COLO668 (cell line): Measurements from ENCODE around the gene ZNF546.
A peak's percentile ranks its signal among the peaks of the same experiment; 100 is the strongest.
"Not testable (repeated sequence)": the region's sequence is repeated elsewhere in the genome, so short reads cannot be mapped to it uniquely, and the experiment has no call there.

Experiments used
- DNase-seq: peaks from one replicate; lab custom pipeline; 2025; ENCODE audit not compliant: unreplicated experiment; lab: John Stamatoyannopoulos, UW

ZNF546 gene

DNA sequence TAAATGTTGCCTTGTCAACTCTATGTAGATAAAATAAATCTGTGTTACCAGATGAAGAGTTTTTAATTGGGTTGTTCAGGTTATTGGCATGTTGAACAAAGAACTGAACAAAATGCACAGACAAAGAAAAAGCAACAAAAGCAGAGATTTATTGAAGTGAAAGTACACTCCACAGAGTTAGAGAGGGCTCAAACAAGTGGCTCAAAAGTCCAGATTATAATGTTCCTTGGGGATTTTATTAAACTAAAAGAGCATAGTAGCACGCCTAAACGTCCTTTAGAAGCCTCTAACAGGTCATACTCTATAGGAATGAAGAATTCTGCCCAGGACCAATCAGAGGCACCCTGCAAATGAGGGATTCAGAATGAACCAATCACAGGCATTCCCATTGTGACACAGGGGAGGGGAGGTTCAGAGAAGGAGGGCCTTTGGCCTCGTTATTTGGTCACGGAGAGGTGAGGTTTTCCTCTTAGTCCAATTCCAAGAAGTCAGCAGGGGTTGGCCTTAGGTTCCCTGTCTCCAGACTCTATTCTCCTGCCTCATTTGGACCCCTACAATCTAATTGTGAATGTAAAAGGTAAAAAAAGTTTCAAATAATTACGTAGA is 13.1 kb upstream of the ZNF546 start:
- no peak for DNase-seq

DNA sequence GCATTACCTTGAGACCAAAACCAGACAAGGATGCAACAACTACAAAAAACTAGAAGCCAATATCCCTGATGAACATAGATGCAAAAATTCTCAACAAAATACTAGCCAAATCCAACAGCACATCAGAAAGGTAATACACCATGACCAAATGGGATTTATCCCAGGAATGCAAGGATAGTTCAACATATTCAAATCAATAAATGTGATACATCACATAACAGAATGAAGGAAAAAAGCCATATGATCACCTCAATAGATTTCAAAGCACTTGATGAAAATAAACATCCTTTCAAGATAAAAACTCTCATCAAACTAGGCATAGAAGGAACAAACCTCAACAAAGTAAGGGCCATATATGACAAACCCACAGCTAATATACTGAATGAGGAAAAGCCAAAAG is 10.2 kb upstream of the ZNF546 start:
- DNase-seq, result no peak

DNA sequence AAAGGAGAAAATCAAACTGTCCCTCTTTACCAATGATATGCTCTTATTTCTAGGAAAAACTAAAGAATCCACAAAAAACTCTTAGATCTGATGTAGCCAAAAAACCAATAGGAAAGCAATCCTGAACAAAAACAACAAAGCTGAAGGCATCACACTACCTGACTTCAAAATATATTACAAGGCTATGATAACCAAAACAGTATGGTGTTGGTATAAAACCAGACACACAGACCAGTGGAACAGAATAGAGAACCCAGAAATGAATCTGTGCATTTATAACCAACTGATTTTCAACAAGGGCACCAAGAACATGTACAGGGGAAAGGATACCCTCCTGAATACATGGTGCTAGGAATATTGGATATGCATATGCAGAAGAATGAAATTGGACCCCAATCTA is 9.7 kb upstream of the ZNF546 start:
- no peak for DNase-seq

DNA sequence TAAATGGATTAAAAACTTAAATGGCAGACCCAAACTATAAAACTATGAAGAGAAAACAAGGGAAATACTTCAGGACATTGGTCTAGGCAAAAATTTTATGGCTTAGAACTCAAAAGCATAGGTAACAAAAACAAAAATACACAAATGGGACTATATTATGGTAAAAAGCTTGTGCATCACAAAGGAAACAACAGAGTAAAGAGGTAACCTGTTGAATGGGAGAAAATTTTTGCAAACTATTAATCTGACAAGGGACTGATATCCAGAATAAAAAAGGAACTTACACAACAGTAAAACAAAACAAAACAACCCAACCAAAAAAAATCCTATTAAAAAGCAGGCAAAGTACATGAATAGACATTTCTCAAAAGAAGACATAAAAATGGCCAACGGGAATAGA is 9.3 kb upstream of the ZNF546 start:
- DNase-seq, result no peak

DNA sequence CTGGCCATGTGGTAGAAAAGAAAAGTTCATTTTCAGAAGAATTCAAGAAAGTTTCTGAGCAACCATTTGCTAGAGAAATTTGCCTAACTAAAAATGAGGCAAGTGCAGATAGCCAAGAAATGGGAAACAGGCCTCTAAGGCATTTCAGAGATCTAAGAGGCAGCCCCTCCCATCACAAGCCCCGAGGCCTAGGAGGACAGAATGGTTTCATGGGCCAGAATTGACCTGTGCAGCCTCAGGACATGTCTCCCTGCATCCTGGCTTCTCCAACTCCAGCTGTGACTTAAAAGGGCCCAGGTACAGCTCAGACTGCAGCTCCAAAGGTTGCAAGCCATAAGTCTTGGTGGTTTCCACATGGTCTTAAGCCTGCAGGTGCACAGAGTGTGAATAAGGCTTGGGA is 3.3 kb upstream of the ZNF546 start:
- DNase-seq, result no peak

DNA sequence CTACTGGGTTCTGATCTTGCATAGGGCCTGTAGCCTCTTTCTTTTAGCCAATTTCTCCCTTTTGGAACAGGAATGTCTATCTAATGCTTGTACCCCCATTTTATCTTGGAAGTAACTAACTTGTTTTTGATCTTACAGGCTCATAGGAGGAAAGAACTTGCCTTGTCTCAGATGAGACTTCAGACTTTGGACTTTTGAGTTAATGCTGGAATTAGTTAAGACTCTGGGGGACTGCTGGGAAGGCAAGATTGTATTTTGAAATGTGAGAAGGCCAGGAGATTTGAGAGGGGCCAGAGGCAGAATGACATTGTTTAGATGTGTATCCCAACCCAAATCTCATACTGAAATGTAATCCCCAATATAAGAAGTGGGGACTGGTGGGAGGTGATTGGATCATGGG is 2.5 kb upstream of the ZNF546 start:
- DNase-seq, result no peak

DNA sequence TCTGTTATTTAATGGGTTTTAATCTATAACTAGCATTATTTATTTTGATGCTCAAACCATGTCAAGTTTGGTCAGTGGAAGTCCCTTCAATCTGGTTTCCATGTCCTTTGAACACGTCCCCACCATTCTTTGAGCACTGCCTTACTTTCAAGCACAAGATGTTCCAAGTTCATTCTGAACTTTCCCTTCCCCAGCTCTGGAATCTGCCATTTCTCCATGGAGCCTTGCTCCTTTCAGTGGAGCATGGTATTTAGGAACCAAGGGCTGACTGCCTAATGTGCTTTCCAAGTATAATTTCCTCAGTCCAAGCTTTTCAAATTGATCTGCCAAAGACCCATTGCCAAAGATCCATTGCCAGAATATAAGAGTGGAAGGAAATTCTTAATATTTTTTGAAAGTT is 1.1 kb upstream of the ZNF546 start:
- no peak for DNase-seq

DNA sequence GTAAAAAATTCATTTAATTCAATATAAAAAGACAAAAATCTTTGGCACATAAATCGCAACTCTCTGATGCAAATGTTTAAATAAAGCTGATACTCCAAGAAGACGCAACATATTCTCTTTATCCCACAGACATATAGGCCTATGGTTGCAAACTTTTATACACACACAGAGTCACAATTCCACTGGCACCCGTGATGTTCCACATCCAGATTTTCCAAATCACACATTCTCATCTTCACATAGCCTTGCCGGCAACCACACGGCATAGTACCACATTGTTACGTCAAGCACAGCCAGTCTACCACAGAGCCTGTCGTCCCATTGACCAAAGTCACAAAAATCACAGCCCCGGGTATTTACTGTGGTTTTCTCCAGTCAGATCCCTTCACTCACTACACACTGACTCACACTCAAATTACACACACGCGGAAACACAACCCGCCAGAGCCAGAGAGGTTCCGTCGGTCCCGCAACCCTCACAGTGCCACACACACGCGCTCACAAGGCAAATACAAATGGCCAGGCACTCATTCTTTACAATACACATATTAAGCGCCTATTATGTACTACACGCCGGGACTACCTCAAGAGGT is 546 bp upstream of the ZNF546 start:
- peak; percentile 59 for DNase-seq

DNA sequence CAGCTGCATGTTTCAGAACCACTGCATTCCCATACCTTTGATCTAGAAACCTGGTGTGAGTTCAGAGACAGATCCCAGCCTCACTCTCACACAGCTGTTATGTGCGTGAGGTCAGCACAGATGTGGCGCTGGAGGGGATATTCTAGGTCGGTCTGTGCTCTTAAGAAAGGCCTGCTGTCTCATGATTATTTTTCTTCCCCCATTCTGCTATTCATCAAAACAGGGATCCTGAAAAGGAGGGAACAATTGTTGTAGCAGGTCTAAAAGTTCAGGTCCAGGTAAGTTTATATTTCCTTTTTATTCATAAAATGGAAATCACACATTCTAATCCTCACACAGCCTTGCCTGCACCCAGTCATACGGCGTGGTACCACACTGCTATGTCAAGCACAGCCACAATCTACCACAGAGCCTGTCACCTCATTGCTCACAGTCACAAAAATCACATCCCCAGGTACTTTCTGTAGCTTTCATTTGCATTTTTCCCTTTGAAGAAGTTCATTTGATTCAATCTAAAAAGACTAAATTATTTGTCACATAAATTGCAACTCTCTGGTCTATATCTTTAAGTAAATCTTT is 867 bp downstream of the ZNF546 start:
- no peak for DNase-seq

DNA sequence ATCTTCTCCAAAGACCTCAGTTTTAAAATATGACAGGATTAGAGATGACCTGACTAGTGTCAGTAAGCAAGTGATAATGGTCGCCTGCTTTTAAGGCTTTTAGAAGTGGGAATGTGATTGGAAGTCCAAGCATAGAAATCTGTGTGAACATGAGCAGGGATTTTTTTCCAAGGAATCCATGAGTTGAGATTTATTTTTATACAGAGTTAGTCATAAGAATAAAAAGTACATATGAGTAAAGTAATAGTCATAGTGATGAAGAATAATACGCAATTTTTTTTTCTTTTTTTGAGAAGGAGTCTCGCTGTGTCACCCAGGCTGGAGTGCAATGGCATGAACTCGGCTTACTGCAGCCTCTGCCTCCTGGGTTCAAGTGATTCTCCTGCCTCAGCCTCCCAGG is 1.6 kb downstream of the ZNF546 start:
- DNase-seq, result no peak

DNA sequence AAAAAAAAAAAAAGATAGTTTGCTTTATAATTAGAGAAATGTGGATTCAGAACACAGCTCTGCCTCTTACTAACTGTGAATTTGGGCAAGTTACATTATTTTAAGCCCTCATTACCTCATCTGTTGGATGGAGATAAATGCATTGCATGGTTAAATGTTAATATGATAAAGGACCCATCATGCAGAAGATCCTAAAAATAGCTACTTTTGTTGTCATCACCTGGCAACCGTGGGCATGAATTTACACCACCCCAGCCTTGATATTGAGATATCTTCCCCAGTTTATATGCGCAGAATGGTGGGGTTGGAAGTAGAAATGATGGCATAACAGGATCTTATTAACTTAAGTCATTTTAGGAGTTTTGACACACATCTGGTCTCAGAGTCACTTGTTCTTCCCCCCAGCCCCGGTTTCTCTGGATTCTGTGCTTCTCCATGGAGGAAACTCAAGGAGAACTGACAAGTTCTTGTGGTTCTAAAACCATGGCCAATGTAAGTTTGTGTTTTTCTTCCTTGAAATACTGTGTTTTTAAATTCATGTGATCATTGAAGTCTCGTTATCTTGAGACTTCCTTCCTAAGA is 8.9 kb downstream of the ZNF546 start:
- no peak for DNase-seq

DNA sequence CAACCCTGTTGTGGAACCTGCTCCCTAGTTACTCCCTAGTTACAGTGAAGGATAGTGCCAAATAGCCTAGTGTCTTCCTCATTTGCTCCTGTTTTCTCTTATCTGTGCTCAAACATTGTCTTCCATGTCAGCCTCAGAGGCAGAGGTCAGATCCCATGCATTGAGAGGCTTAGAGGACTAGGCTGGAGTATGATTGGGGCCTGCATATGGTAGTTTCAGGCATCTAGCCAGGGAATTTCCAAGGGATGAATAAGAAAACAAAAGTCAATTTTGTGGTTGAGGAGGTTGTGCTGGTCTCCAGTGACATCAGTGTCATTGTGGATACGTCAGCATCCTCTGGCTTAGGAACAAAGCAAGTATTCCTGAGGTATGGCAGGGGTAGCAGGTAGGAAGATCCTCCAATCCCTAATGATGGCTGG is 9.4 kb downstream of the ZNF546 start:
- no peak for DNase-seq

DNA sequence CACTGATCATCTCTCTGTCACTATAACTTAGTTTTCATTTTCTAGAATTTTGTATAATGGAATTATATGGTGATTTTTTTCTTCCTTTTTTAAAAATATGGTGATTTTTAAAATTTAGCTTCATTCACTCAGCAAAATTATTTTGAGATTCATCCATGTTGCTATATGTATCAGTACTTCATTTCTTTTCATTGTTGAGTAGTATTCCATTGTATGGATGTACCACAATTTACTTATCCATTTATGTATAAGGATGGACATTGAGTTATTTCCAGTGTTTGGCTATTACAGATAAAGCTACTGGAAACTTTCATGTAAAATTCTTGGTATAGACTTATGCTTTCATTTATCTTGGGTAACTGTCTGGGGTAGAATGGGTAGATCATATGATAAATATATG is 12.8 kb downstream of the ZNF546 start:
- DNase-seq, result no peak

DNA sequence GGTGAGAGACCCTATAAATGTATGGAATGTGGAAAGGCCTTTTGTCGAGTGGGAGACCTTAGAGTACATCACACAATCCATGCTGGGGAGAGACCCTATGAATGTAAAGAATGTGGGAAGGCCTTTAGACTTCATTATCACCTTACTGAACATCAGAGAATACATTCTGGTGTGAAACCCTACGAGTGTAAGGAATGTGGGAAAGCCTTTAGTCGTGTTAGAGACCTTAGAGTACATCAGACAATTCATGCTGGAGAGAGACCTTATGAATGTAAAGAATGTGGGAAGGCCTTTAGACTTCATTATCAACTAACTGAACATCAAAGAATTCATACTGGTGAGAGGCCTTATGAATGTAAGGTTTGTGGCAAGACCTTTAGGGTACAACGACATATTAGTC is 17.1 kb downstream of the ZNF546 start:
- no peak for DNase-seq

DNA sequence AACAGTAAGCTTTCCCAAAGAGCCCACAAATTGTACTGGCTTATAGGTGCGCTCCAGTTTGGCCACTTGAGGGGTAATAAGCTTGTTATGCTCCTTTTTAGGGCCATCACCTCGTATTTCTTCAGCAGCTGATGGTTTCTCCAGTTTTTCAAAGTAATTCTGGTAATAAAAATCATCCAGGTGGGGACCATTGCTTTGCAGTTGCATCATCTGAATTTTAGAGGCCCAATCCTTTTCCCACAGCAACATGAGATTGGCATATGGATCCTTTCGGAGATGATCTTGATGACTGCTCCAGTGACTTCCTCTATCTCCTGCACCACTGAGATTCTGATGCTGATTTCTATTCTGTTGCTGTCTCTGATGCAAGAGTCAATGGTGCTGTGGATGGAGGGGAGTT is 27.1 kb downstream of the ZNF546 start:
- no peak for DNase-seq

DNA sequence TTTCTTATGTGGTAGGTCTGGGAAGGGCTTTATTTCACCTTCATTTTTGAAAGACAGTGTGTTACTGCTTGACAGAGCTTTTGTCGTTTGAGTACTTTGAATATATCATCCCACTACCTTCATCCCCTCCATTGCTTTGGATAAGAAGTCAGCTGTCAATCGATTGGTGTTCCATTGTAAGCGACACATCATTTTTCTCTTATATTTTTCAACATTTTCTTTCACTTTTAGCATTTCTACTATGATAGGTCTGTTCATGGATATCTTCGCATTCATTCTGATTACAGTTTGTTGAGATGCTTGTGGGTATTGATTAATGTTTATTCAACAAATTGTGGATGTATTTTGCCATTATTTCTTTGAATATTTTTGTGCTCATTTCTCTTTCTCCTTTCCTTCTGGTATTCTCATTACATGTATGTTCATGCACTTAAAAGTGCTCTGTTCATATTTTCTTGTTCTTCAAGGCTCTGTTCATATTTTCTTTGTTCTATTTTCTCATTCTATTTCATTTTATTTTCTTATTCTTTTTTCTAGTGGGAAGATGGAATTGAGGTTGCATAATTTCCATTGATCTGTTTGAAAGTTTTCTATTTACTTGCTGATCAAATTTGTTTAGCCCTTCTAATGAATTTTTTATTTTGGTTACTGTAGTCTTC is 29.2 kb downstream of the ZNF546 start:
- DNase-seq, result no peak

DNA sequence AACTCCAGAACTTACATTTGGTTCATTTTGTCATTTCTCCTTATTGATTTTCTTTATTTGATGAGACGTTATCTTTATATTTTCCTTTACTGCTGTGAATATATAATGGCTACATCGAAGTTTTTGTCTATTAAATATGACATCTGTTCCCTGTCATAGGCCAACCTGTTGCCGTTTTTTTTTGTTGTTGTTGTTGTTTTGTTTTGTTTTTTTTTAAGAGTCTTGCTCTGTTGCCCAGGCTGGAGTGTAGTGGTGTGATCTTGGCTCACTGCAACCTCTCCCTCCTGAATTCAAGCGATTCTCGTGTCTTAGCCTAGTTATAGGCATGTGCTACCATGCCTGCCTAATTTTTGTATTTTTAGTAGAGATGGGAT is 29.7 kb downstream of the ZNF546 start:
- DNase-seq, result no peak

DNA sequence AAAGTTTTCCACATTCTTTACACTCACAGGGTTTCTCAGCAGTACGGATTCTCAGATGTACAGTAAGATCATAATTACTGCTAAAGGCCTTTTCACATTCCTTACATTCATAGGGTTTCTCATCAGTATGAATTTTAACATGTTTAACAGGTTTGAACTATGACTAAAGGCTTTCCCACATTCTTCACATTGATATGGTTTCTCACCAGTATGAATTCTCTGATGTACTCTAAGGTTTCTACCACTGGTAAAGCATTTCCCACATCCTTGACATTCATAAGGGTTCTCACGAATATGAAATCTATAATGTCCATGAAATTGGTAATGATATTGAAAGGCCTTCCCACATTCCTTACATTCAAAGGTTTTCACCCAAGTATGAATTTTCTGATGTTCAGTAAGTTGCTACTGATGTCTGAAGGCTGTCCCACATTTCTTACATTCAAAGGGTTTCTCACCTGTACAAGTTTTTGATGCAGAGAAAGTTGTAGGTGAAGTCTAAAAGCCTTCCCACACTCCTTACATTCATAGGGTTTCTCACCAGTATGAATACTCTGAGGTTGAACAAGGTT is 37.2 kb downstream of the ZNF546 start:
- DNase-seq, result no peak

DNA sequence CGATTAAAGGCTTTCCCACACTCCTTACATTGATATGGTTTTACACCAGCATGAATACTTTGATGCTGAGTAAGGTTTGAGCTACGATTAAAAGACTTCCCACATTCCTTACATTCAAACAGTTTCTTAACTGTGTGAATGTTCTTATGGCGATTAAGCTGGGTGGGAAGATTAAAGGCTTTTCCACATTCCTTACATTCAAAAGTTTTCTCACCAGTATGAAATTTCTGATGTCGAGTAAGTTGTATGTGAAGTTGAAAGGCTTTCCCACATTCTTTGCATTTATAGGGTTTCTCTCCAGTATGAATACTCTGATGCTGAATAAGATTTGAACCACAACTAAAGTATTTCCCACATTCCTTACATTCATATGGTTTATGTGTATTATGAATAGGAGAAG is 39.1 kb downstream of the ZNF546 start:
- DNase-seq, result no peak

DNA sequence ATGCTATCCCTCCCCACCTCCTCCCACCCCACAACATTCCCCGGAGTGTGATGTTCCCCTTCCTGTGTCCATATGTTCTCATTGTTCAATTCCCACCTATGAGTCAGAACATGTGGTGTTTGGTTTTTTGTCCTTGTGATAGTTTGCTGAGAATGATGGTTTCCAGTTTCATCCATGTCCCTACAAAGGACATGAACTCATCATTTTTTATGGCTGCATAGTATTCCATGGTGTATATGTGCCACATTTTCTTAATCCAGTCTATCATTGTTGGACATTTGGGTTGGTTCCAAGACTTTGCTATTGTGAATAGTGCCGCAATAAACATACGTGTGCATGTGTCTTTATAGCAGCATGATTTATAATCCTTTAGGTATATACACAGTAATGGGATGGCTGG is 41.2 kb downstream of the ZNF546 start:
- not testable (repeated sequence) for DNase-seq

DNA sequence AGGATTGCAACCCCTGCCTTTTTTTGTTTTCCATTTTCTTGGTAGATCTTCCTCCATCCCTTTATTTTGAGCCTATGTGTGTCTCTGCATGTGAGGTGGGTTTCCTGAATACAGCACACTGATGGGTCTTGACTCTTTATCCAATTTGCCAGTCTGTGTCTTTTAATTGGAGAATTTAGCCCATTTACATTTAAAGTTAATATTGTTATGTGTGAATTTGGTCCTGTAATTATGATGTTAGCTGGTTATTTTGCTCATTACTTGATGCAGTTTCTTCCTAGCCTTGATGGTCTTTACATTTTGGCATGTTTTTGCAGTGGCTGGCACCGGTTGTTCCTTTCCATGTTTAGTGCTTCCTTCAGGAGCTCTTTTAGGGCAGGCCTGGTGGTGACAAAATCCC is 44.9 kb downstream of the ZNF546 start:
- DNase-seq, result not testable (repeated sequence)

DNA sequence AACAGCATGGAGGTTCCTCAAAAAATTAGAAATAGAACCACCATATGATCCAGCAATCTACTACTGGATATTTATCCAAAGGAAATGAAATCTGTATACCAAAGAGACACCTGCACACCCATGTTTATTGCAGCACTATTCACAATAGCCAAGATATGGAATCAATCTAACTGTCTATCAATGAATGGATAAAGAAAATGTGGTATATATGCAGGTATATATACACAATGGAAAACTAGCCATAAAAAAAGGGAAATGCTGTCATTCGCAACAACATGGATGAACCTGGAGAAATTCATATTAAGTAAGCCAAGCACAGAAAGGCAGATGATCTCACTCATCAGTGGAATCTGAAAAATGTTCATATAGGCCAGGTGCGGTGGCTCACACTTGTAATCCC is 56.6 kb downstream of the ZNF546 start:
- no peak for DNase-seq
